GM19238 (cell line): Measurements from ENCODE around the gene DNAJC15.

Source experiments
- DNase-seq: peaks from one replicate; pipeline ENCODE4 v3.0.0; 2011; ENCODE audit warnings: low spot score; ENCODE audit not compliant: insufficient read length

DNAJC15 gene

GRCh38 chr13:43153436-43154090 is 130.2 kb downstream of the DNAJC15 start:
- no peak for DNase-seq

- DNase-seq = no peak
Observed at GRCh38 chr13:43154156-43154651, 130.8 kb downstream of the DNAJC15 start.

- no peak for DNase-seq
Observed at GRCh38 chr13:43154839-43155238, 131.5 kb downstream of the DNAJC15 start.

GRCh38 chr13:43156916-43157315 is 133.5 kb downstream of the DNAJC15 start:
- DNase-seq = no peak

- DNase-seq = no peak
Observed at GRCh38 chr13:43157796-43158195, 134.4 kb downstream of the DNAJC15 start.

GRCh38 chr13:43158516-43158915 is 135.1 kb downstream of the DNAJC15 start:
- no peak for DNase-seq

GRCh38 chr13:43159026-43159461 is 135.7 kb downstream of the DNAJC15 start:
- DNase-seq = no peak
